HG02798 (cell line): ENCODE measurements around the gene REXO1.

Experiments
- ATAC-seq: cut with Tn5 transposase; IDR thresholded peaks from one replicate; pipeline ENCODE4 v1.9.1; 2021; ENCODE audit warnings: mild to moderate bottlenecking; ENCODE audit not compliant: unreplicated experiment, poor library complexity

REXO1 gene

DNA sequence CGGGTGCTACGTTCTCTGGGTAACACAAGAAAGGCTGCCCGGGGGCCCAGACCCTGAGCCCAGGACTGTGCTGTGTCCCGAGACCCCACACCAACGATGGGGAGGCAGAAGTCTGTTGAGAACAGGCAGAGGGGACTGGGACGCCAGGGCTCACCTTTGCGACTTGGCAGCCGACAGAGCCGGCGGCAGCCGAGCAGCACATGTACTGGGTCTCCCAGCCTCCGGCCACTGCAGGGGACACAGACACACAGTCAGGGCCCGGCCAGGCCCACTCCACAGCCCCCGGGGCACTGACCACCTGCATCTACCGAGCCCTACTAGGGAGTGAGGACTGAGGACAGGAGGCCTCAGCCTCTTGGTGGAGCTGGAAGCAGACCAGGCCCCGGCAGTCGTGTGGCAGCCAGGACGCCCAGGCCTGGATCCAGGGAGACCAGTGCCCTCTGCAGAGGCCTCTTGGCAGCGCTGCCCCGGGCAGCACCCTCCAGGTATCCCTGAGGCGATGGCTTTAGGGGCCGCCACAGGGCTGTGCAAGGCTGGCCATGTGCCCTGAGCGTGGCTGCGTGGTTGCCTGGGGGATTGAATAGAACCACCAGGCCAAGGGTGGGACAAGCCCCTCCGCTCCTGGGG is 30.6 kb downstream of the REXO1 start:
- no peak for ATAC-seq

GRCh38 chr19:1816530-1817298 is 31.6 kb downstream of the REXO1 start:
- ATAC-seq = no peak

DNA sequence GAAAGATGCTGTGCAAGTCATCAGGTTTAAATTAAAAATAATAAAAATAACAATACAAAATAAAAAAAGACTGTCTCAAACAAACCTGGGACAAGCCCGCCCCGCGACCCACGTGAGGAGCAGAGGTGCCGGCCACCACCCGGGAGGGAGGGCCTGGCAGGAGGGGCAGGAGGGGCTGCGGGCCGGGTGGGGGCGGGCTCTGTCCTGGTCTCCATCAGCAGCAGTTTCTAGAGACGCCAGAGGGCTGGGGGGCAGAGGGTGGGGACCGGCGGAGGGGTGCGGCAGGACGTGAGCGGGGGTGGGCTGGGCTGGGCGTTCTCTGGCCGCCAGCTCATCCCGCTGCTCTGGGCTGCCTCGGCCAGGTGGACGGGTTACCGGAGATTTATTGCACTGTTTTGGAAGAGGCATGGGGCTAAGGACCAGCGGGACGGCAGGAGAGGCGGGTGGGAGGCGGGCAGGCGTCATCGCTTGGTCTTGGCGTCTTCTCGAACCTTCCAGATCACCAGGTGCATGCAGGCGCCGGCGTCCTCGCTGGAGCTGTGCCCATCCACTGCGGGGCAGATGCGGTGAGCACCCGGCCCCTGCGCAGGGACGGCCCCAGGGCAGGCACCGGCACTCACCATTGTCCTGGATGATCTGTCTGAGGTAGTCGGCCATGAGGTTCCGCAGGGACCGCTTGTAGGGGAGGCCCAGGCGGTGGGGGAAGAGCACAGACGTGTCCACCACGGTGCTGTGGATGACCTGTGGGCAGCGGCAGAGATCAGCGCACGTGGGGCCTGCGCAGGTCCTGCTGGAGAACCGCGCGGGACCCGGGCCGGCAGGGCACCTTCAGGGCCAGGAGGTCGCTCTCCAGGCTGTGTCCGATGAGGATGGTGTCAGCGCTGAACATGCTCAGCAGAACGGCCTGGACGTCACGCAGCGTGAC is 32.4 kb downstream of the REXO1 start:
- ATAC-seq = no peak

DNA sequence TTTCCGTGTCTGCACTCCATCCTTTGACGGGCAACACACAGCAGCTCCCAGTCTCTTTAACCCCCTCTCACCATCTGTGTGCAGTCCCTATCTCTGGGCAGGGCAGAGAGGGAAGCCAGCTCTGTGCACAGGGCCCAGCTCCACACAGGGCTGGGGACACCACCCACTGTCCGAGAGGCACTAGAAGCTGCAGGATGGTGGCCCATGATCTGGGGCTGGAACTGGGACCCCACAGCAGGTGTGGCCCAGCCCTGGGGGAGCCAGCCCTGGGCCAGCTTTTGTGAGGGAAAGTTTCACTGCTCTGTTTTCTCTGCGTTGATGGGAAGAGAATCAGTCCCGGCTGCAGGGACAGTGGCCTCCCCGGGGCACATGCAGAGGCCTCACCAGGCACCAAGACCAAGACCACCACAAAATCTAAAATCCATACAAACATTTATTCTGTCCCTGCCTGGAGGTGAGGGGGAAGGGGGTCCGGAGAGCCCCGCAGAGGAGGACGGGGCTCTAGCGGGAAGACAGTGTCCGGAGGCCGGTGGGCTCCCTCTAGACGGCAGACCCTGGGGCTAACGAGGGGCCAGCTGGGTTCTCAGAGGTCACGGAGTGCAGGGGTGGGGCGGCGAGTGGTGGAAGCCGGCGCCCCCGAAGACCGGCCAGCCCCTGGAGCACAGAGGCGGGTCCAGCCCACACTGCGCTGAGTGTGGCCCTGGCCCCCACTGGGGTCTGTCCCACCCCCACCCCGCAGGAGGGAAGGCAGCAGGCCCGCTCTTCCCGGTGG is 33.3 kb downstream of the REXO1 start:
- ATAC-seq = no peak

- no peak for ATAC-seq
These were observed 33.9 kb downstream of the REXO1 start for GRCh38 chr19:1814391-1814790.

GRCh38 chr19:1813192-1814182 is 34.8 kb downstream of the REXO1 start:
- no peak for ATAC-seq

GRCh38 chr19:1812426-1813191 is 35.7 kb downstream of the REXO1 start:
- peak; percentile 80 for ATAC-seq

DNA sequence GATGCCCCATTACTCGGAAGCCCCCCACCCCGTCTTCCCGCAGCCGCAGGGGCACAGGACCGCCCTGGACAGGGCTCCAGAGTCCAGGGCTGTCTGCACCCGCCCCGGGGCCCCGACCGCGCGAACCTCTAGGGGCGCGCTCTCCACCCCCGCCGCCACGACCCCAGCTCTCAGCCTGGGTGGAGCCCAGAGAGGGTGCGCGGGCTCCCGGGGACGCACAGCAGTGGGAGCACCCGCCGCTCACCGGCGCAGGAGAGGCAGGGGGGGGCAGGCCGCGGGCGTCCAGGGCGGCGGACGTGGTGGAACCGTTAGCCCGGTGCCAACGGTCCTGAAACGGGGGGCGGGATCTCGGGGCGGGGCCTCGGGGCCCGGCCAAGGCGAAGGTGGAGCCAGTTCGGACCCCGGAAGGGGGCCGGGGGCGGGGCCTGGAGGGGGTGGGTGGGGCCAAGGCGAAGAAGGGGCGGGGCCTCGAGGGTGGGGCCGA is 36.3 kb downstream of the REXO1 start, which contains the start of gene ATP8B3:
Gene ATP8B3 (minus strand): TSS at position 335 of the 484 bp plus-strand sequence. CDS start 540 bp downstream, outside the sequence.
- ATAC-seq = peak; percentile 28

- no peak for ATAC-seq
These were observed 36.8 kb downstream of the REXO1 start for GRCh38 chr19:1811472-1811894.

DNA sequence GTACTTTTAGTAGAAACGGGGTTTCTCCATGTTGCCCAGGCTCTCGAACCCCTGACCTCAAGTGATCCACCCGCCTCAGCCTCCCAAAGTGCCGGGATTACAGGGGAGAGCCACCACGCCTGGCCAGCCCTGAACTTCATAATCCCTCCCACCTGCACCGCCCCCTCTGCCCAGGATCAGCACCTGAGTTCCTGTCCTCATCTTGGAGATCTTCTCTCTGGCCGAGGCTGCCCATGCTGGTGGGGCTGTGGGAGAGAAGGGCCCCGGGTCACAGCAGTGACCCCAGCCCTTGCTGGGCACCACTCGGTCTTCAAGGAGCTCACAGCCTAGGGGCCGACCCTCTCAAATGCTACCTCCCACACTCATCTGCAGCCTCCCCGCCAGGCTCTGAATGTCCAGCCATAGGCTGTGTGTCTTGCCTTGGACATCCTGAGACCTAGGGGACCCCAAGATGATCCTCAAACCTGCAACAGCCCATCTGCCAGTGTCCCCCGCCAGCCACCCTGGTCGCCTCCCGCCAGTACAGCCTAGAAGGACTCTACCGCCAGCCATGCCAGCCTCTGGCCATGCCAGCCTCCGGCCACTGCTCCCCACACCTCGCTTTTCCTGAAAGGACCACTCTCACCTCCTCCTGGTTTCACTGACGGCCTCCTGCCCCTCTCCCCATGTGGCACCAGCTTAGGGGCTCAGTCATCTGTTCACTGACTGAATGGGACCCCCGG is 37.7 kb downstream of the REXO1 start:
- ATAC-seq = no peak

DNA sequence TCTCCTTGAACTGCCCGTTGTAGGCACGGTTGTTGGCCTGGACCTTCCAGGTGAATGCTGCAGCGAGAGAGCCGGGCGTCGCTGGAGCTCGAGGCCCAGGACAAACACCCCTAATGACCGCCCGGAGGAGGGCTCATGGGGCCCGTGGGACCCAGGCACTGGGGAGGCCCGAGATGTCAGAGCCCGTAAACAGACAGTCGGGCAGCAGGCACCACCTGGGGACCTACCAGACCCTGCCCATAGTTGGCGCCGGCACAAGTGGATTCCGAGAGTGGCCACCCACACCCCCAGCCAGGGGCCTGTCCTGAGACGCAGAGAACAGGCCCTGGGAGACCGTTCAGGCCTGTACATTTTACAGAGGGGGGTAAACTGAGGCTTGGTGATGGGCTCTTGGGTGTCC is 38.6 kb downstream of the REXO1 start:
- no peak for ATAC-seq

GRCh38 chr19:1808395-1808731 is 39.9 kb downstream of the REXO1 start:
- no peak for ATAC-seq

DNA sequence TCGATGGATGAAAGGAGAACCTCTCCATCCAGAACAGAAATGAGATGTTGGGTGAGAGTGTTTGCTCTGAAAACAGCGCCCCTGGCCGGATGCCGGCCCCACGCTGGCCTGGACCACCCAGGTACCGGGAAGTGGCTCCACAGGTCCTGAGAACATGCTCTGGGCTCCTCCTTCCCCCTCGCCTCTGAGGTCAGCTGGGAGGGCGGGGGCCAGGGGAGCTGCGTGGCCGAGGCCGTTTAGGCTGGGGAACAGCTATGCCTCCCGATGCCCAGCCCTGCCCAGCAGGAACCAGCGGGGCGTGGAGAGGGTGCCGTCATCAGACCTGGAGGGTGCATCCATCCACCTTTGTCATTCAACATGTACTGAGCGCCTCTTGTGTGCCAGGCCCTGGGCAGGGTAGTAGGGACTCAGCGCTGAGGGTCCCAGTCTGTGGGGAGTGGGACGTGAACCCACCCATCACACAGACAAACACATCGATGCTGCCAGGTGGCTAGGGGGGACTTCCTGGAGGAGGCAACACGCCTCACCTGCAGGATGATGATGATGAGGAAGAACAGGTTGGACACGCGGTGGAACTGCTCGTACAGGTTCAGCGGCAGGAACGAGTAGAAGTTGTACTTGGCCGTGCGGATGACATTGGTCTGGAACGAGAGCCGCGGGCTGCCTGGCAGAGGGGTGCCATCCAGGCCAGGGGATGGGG is 40.4 kb downstream of the REXO1 start:
- no peak for ATAC-seq

DNA sequence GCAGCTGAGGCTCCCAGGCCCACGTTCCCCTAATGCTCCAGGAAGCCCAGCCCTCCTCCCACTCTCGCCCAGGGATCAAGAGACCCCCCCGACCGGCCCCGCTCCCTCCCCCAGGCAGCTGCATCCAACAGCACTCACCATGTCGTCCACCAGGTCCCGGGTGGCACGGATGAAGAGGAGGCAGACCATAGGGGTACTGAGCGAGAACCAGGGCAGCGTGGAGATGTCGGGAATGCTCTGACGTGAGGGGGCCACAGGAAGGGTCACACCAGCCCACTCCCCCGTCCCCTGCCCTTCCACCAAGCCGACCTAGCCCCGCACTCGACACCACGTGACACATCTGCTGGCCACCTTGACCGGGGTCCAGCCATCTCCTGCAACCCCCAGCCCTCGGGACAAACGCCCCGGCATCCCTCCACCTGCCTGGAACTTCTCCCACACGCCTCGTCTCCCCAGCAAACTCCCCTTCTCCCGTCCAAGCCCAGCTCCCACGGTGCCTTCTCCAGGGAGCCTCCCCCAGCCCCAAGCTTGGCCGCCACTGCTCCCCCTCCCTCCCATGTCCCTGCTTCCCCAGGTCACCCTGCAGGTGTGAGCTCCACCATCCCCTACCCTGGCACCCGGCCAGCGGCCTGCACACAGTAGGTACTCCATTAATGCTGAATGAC is 41.1 kb downstream of the REXO1 start:
- no peak for ATAC-seq

DNA sequence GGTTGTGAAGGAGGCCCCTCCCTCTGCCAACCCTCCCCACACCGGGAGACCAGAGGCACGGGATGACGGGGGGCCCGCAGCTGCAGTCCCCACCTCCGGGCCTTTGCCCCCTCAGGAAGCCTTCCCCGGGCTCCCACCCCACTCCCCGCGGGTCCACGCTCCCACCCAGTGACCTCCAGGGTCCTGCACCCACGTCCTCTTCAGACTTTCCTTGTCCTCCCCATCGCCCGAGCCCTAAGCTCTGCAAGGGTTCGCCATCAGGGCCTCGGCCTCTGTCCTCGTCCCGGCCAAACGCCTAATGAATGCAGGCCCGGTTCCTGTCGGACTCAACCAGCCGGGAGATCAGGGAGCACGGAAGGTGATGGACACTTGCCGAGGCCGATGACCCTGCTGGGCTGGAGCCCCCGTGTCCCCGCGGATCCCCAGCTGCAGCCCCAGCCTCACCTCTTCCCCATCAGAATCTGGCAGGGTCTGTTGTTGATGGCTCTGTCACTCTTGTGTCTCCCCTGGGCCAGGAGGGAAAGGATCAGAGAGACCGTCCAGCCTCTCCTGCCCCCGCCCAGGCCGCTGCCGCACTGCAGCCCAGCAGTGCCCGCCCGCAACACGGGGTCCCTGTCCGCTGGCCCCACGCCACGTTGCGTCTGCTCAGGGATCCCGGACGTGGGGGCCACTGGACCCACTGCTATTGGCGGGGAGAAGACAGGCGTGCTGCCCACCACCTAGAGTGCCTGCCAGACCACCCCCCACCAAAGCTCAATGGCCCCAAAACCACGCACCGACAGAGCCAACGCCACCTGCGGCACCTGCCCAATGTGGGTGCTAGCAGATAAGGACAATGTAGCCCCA is 41.9 kb downstream of the REXO1 start:
- ATAC-seq = no peak
